Upper lobe of left lung (tissue), 4 donors: ENCODE data around the gene MRPL51.

Experiments used
- CTCF ChIP-seq, 6 experiments: fragments of 450-650 bp in 4 of 6; fragments of 200-600 bp in 2 of 6; sonication (generic) in 2 of 6; IDR thresholded peaks; one replicate each; pipeline ENCODE4 v1.5.1; 2016 to 2019; ENCODE audit warnings: antibody characterized with exemption in 6 of 6
- EP300 ChIP-seq, 4 donors: sonication (generic); formaldehyde crosslinking; IDR thresholded peaks; one replicate each; pipeline ENCODE4 v1.5.1; 2017; ENCODE audit warnings: antibody characterized with exemption in 4 of 4, control low read depth in 2 of 4
- POLR2A ChIP-seq, 4 donors: fragments of 450-650 bp; IDR thresholded peaks; one replicate each; pipeline ENCODE4 v1.5.1; 2016 to 2017; ENCODE audit warnings: antibody characterized with exemption in 4 of 4, mild to moderate bottlenecking in 2 of 4
- POLR2AphosphoS5 ChIP-seq, 2 donors: sonication (generic); formaldehyde crosslinking; IDR thresholded peaks; one replicate each; pipeline ENCODE4 v1.5.1; 2017; ENCODE audit warnings: antibody characterized with exemption in 2 of 2

GRCh38 chr12:6471989-6472360, 21.1 kb downstream of the MRPL51 start:
- TF ChIP-seq CTCF (IDR thresholded peaks at IDR 0.05) = no peak
- no peak for TF ChIP-seq POLR2A (IDR thresholded peaks at IDR 0.05)
- no peak for TF ChIP-seq EP300 (IDR thresholded peaks at IDR 0.05)
- TF ChIP-seq POLR2AphosphoS5 (IDR thresholded peaks at IDR 0.05) = no peak
